ENCODE data around the gene PPM1F. TPM values are rescaled to one million over a fixed set of nuclear protein-coding genes. Genes with fewer than 3 reads are reported as not detected.

The PPM1F gene
- total and polyA plus RNA-seq, 10 of the 15 experiments (the other 5 are each of a cell fraction or from before 2014, with no cell fraction given), result 0.55 to 26.3 (median 9.7) TPM

DNA sequence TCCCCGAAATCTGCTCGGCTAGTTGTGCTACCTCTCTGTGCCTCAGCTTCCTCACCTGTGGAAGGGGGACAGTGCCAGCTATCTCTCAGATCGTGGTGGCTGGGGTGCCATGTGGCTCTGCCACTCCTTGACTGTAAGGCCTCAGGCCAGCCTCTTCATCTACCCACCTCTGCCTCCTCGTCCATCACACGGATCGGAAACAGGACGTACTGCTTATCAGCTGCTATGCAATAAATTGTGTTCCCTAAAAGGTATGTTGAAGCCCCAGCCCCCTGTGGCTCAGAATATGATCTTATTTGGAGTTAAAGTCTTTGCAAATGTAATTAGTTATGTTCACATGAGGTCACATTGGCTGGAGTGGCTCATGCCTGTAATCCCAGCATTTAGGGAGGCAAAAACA, 7.8 kb downstream of the PPM1F start (continued):
- TF ChIP-seq, protein P1, sequence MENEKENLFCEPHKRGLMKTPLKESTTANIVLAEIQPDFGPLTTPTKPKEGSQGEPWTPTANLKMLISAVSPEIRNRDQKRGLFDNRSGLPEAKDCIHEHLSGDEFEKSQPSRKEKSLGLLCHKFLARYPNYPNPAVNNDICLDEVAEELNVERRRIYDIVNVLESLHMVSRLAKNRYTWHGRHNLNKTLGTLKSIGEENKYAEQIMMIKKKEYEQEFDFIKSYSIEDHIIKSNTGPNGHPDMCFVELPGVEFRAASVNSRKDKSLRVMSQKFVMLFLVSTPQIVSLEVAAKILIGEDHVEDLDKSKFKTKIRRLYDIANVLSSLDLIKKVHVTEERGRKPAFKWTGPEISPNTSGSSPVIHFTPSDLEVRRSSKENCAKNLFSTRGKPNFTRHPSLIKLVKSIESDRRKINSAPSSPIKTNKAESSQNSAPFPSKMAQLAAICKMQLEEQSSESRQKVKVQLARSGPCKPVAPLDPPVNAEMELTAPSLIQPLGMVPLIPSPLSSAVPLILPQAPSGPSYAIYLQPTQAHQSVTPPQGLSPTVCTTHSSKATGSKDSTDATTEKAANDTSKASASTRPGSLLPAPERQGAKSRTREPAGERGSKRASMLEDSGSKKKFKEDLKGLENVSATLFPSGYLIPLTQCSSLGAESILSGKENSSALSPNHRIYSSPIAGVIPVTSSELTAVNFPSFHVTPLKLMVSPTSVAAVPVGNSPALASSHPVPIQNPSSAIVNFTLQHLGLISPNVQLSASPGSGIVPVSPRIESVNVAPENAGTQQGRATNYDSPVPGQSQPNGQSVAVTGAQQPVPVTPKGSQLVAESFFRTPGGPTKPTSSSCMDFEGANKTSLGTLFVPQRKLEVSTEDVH (IDR thresholded peaks at IDR 0.05; ENCODE audit: low read depth, partially characterized antibody), result no peak
- no peak for TF ChIP-seq ZBED1 (IDR thresholded peaks at IDR 0.05; ENCODE audit: borderline replicate concordance)

DNA sequence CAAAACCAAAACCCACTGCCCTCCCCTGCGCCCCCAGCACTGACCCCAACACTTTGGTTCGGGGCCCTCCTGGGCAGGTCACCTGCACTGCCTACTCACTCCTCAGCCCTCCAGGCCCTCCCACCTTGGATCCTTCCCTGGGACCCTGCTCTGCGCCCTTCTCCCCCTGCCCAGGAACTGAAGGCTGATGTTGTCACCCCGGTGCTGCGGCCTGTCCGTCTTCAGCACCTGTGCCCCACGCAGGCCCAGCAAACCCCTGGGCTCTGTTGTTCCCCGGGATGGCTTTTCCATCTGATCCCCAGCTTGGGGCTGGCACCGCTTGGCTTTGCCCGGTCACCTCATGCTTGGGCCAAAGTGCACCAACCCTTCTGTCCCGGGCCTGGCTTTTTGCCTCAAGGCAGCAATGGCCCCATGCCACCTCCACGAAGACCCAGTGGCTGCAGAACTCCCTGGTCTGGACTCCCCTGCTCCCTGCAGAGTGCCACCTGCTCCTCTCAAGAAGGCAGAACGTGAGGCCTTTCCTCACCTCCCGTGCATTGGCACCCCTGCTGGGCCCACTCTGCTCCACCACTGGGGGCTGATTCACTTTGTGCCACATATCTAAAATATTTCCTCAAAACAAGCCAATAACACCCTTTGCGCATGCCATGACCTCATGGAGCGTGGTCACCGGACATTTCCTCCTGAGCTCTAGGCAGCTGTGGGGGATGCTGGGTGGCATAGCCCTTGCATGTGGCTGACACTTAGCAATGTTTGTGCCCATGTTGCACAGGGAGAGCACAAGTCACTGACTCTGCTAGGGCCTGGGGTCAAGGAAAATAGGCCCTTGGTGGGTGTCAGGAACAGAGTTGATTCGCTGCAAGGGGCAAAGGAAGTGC, 8.8 kb downstream of the PPM1F start:
- H3K4me2 ChIP-seq (ENCODE audit: control insufficient read depth, insufficient read depth), result no peak overlapping the region
- H4K20me1 ChIP-seq (ENCODE audit: control insufficient read depth, insufficient read depth), result no peaks in the 10 kb centered on the region
- H3K4me3 ChIP-seq, result no peak overlapping the region
- H3K9me3 ChIP-seq (replicated peaks; ENCODE audit: control insufficient read depth, insufficient read depth, low read length), result no peaks in the 10 kb centered on the region
- 86% methylated on average over 18 of the region's 18 CpGs for WGBS (ENCODE audit: insufficient coverage, insufficient replicate concordance, low lambda C conversion rate, missing lambda C conversion rate)
- H2AFZ ChIP-seq (ENCODE audit: control insufficient read depth, low read depth, low read length), result no peak overlapping the region
- POLR2A ChIA-PET, result no interaction called here
- H3K27me3 ChIP-seq (replicated peaks in 1 of 2; ENCODE audit: control insufficient read depth in 2 of 2, insufficient read depth in 2 of 2, low read length in 1 of 2), result no peaks in the 10 kb centered on the region
- no peaks in the 10 kb centered on the region for H3K79me2 ChIP-seq (ENCODE audit: control insufficient read depth, insufficient read depth, low read length)
- peaks cover 3% of the 10 kb centered on the region; the same call in 1 of the 2 replicates for H3K4me1 ChIP-seq (ENCODE audit: control insufficient read depth, insufficient read depth, low read length)
- FAIRE-seq (no peak), ATAC-seq (no peak), DNase-seq (ENCODE audit: low read depth, low spot score) (no peak)
- in situ Hi-C loops (cut with MboI), result no loop called here
- BruUV-seq (replicated peaks), result no TSS peak
- H3K9ac ChIP-seq (ENCODE audit: control insufficient read depth, insufficient read depth, low read length), result no peak overlapping the region
- no peak overlapping the region for H3K27ac ChIP-seq (ENCODE audit: control insufficient read depth, insufficient read depth)
- H3K36me3 ChIP-seq (ENCODE audit: control insufficient read depth in 2 of 2, insufficient read depth in 2 of 2, low read length in 1 of 2), result no peaks in the 10 kb centered on the region
- CTCF ChIA-PET, result interaction anchor here (1.7 to 8.1 kb wide), 2 partner anchors 7 to 29 kb away, joined by 5 to 82 read pairs; partner anchors contain the start of gene PPM1F
- intact Hi-C loops (cut with micrococcal nuclease; ENCODE audit: unreplicated experiment), result no loop called here
- SMC1A ChIA-PET (ENCODE audit: uncharacterized antibody, unreplicated experiment), result no interaction called here
- RAD21 ChIA-PET (ENCODE audit: unreplicated experiment), result no interaction called here
- TF ChIP-seq SUPT20H (IDR thresholded peaks at IDR 0.05; ENCODE audit: borderline replicate concordance, control insufficient read depth, low read depth, low read length) (no peak), BHLHE40 (IDR thresholded peaks at IDR 0.05; ENCODE audit: borderline replicate concordance in 1 of 2, low read depth in 2 of 2, low read length in 1 of 2) (no peak), TCF3 (IDR thresholded peaks at IDR 0.05; ENCODE audit: borderline replicate concordance, insufficient read depth, low read depth, low read length) (no peak), NFXL1 (IDR thresholded peaks at IDR 0.05; ENCODE audit: borderline replicate concordance) (no peak), SREBF2 (IDR thresholded peaks at IDR 0.05; ENCODE audit: low read length) (no peak), SUZ12 (IDR thresholded peaks at IDR 0.05; ENCODE audit: unreplicated experiment) (no peak), PAX5 (IDR thresholded peaks at IDR 0.05; ENCODE audit: borderline replicate concordance, low read depth, low read length) (no peak), WRNIP1 (IDR thresholded peaks at IDR 0.05; ENCODE audit: borderline replicate concordance, low read depth, low read length) (no peak), TCF12 (IDR thresholded peaks at IDR 0.05; ENCODE audit: low read depth, low read length) (no peak), RELA (IDR thresholded peaks at IDR 0.05; ENCODE audit: borderline replicate concordance, partially characterized antibody) (no peak)
- TF ChIP-seq, protein P2, sequence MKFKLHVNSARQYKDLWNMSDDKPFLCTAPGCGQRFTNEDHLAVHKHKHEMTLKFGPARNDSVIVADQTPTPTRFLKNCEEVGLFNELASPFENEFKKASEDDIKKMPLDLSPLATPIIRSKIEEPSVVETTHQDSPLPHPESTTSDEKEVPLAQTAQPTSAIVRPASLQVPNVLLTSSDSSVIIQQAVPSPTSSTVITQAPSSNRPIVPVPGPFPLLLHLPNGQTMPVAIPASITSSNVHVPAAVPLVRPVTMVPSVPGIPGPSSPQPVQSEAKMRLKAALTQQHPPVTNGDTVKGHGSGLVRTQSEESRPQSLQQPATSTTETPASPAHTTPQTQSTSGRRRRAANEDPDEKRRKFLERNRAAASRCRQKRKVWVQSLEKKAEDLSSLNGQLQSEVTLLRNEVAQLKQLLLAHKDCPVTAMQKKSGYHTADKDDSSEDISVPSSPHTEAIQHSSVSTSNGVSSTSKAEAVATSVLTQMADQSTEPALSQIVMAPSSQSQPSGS (IDR thresholded peaks at IDR 0.05; ENCODE audit: low read length), result no peak
- TF ChIP-seq, protein P3, sequence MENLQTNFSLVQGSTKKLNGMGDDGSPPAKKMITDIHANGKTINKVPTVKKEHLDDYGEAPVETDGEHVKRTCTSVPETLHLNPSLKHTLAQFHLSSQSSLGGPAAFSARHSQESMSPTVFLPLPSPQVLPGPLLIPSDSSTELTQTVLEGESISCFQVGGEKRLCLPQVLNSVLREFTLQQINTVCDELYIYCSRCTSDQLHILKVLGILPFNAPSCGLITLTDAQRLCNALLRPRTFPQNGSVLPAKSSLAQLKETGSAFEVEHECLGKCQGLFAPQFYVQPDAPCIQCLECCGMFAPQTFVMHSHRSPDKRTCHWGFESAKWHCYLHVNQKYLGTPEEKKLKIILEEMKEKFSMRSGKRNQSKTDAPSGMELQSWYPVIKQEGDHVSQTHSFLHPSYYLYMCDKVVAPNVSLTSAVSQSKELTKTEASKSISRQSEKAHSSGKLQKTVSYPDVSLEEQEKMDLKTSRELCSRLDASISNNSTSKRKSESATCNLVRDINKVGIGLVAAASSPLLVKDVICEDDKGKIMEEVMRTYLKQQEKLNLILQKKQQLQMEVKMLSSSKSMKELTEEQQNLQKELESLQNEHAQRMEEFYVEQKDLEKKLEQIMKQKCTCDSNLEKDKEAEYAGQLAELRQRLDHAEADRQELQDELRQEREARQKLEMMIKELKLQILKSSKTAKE (IDR thresholded peaks at IDR 0.05; ENCODE audit: low read depth, poor library complexity, severe bottlenecking), result no peak

Measured in GM12878 (cell line).